ENCODE data around the gene RGS21. TPM values are rescaled to one million over a fixed set of nuclear protein-coding genes. Genes with fewer than 3 reads are reported as not detected.

The RGS21 gene
- total RNA-seq, 1 donor from 2014 or later: not detected

DNA sequence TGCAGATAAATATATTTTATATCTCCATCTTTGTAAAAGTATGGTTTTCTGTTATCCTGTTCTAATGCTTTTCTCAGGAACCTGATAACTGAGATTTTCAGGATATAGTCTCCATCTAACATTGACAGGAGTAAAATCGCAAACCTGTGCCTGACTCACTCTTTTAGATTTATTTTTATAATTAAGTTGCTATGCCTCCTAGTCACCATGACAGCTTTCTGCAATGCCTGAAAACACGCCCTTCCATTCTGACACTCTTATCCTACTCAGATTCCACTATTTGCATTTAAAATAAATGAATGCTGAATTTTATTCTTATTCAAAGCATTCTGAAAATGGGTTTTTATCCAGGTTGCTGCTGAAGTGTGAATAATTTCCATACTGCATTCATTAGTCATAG lies 62.8 kb downstream of the RGS21 start:
- no peak for DNase-seq

DNA sequence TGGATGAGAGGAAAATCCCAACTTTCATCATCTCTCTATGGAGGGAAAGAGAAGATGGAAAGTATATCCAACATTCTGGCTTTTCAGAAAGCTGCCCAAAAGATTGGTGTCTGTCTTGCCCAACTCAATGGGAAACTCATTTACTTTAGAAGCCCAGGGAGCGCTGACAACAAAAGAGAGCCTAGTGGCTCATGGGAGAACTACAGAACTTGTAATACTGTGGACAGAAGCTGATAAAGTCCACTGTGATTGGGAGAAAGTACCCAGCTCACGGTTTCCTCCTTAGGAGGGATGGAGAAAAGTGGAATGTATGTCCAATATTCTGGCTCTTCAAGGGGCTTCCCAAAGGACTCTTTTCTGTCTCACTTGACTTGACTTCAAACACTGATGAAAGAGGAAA lies 66.0 kb downstream of the RGS21 start:
- no peak for DNase-seq

DNA sequence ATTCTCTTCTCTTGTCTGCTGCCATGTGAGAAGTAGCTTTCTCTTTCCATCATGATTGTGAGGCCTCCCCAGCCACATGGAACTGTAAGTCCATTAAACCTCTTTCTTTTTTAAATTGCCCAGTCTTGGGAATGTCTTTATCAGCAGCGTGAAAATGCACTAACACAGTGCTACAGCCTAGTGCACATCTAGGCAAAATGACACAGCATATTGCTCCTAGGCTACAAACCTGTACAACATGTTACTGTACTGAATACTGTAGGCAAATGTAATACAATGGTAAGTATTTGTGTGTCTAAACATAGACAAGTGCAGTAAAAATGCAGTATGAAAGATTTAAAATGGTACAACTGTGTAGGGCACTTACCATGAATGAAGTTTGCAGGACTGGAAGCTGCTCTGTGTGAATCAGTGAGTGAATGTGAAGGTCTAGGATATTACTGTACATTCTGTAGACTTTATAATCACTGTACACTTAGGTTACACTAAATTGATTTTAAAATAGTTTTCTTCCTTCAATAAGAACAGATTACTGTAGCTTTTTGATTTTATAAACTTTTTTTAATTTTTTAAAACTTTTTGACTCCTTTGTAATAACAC lies 69.4 kb downstream of the RGS21 start:
- no peak for DNase-seq

- no peak for DNase-seq
Measured at GRCh38 chr1:192395211-192395610, 78.4 kb downstream of the RGS21 start.

- DNase-seq: no peak
Measured at GRCh38 chr1:192395895-192396294, 79.1 kb downstream of the RGS21 start.

DNA sequence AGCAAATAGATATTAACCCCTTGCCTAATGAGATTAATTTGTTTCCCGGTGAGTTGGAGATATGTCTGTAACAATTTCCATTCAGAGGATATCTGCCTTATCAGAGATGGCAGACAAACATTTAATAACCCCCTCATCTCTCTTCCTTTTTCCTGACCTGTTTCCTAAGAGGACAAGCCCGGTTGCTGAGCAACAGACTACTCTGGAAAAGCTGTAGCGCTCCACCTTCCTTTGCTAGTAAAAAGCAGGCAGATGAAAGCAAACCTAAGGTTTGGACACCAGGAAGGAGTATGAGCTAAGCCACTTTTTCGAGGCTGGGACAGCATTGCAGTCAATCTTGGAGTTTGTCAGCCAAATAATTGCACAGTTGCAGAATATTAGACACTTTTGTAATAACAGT lies 82.4 kb downstream of the RGS21 start:
- DNase-seq: no peak

DNA sequence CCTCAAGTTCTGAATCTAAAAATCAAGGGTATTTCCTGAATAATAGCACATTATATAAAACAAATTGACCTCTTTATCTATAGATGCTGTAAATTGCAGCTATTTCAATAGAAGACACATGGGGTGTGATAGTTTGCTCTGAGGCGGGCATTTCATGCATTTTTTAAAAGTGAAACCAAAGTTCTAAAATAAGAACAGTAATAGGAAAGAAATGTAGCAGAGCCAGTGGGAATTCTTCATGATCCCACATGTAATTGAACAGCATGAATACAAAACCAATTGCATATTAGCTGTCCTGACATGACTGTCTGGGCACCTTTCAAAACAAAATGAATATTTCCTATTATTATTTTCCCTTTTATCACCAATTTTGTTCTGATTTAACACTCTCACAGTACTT lies 85.0 kb downstream of the RGS21 start:
- no peak for DNase-seq

DNA sequence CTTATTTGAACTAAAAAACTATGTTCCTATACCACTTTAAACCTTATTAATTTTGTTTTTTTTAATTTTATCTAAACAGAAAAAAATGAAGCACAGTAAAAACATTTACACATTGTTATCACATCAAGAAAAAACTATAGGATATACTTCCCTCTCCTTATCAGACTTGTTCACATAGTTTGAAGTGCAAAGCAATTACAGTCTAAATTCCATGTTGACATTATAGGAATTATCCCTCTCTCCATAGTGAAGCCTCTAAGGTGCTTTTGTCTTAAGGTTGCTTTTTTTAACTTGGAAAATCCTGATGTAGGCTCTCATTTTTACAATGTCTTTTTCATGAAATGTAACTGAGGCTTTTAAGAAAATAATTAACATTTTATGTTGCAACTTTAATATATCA lies 85.8 kb downstream of the RGS21 start:
- DNase-seq: no peak

GRCh38 chr1:192407206-192407605 lies 90.4 kb downstream of the RGS21 start:
- peak; percentile 33 for DNase-seq

Other genes starting within 250 kb of the RGS21 start
- 2.7 TPM for gene RGS18, start 158.5 kb upstream of the RGS21 start, total RNA-seq

Measured in tongue (tissue), 2 donors.